Uterus (tissue), 2 donors: Measurements from ENCODE around the gene SLC41A1.

Source experiments
- POLR2A ChIP-seq, 2 donors: fragments of 450-650 bp; IDR thresholded peaks; one replicate each; pipeline ENCODE4 v1.6.1; 2016; ENCODE audit warnings: antibody characterized with exemption in 2 of 2, mild to moderate bottlenecking in 1 of 2, moderate library complexity in 1 of 2
- TF ChIP-seq, protein P1 (sequence below), 4 experiments: fragments of 200-600 bp in 2 of 4; fragments of 450-650 bp in 2 of 4; sonication (generic) in 2 of 4; IDR thresholded peaks; one replicate each; pipeline ENCODE4 v1.5.1; 2016 to 2019; ENCODE audit warnings: antibody characterized with exemption in 4 of 4, mild to moderate bottlenecking in 2 of 4, moderate library complexity in 1 of 4

DNA sequence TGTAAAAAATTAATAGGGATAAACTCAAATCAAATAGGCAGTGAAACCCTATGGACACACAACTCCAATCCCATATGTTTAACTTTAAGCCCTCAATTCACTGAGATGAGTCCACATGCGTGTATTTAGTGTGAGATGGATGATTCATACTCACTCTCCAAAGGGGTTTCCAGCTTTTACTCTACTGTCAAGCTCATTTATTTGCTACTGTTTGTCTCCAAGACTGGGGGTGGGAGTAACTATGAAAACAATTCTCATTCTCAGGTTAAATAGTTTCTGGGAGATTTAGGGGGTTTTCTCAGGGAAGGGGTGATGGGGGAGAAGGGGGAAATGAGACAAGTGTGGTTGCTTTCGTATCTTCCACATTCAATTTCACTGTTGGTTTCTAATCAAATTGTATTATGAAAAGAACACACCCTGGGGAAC is 40.4 kb downstream of the SLC41A1 start:
- TF ChIP-seq, protein P1, sequence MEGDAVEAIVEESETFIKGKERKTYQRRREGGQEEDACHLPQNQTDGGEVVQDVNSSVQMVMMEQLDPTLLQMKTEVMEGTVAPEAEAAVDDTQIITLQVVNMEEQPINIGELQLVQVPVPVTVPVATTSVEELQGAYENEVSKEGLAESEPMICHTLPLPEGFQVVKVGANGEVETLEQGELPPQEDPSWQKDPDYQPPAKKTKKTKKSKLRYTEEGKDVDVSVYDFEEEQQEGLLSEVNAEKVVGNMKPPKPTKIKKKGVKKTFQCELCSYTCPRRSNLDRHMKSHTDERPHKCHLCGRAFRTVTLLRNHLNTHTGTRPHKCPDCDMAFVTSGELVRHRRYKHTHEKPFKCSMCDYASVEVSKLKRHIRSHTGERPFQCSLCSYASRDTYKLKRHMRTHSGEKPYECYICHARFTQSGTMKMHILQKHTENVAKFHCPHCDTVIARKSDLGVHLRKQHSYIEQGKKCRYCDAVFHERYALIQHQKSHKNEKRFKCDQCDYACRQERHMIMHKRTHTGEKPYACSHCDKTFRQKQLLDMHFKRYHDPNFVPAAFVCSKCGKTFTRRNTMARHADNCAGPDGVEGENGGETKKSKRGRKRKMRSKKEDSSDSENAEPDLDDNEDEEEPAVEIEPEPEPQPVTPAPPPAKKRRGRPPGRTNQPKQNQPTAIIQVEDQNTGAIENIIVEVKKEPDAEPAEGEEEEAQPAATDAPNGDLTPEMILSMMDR (IDR thresholded peaks at IDR 0.05): no peak
- no peak for TF ChIP-seq POLR2A (IDR thresholded peaks at IDR 0.05)
